ENCODE measurements around the gene FARSB.

FARSB gene

DNA sequence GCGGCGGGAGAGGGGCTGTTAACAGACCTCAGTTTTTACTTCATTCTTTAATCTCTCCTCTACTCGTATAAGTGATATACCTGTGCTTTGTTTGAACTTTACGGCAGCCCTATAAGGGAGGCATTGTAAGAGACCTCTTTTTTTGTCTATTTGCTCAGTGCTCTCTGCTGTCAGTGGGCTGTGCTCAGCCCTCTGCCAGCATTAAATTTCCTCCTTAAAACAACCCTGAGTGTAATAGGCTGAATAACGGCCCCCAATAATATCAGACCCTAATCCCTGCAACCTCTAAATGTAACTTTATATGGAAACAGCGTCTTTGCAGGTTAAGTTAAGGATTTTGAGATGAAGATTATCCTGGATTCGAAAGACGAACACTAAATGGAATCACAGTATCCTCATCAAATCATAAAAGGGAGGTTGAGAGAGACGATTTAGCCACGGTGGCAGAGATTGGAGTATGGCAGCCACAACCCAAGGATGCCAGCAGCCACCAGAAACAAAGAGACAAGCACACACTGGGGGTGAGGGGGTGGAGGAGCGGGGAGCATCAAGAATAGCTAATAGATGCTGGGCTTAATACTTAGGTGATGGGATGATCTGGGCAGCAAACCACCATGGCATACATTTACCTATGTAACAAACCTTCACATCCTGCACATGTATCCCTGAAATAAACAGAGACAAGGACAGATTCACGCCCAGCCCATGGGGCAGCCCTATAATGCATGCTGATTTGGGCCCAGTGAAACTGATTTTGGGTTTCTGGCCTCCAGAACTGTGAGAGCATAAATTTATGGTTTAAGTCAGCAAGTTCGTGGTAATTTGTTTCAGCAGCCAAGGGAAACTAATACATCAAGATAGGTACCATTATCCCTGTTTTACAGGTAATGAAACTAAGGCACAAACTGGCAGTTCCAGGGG lies 894 bp upstream of the FARSB start:
- no peak for DNase-seq

DNA sequence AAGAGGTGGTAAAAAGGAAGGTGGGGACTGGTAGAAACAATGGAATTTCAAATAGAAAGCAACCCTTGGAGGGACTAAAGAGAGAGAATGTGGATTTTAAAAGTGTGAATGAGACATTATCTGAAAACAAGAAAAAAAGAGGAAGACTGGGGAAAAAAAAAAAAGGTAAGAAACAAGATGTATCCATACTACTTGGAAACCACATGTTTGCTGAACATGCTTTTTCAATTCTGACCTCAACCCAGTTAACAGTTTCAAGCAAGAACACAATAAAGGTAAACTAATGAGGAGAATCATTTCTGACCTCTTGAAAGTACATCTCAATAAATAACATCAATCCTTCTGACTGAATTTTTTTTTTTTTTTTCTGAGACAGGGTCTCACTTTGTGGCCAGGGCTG lies 2.6 kb downstream of the FARSB start:
- DNase-seq, result no peak

DNA sequence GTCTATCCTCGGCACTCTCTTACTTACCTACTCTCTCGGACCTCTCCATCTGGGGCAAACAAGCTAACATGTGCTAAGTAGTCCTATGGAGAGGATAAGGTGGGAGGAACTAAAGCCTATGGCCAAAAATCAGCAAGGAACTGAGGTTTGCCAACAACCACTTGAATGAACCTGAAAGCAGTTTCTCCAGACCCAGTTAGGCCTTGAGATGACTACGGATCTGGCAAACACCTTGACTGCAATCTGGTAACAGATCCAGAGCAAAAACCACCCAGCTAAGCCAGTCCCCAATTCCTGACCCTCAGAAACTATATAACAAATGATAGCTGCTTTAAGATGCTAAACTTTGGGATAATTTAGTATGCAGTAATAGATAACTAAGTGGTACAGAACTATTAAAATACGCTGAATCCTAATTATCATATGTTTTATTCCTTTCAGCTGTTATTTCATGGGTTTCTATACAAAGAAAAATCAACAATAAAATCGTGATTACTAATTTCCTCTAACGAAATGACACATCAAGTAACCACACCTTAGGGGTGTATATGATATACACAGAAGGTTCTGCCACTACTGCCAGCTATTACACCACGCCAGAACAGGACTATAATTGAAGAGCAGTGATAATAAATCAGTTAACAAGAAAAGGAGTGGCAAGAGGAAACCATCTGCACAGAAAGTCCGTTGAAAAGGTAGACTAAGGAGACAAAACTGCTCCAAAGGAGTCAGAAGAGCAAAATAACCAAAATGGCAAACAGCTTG lies 3.2 kb downstream of the FARSB start:
- DNase-seq, result no peak

DNA sequence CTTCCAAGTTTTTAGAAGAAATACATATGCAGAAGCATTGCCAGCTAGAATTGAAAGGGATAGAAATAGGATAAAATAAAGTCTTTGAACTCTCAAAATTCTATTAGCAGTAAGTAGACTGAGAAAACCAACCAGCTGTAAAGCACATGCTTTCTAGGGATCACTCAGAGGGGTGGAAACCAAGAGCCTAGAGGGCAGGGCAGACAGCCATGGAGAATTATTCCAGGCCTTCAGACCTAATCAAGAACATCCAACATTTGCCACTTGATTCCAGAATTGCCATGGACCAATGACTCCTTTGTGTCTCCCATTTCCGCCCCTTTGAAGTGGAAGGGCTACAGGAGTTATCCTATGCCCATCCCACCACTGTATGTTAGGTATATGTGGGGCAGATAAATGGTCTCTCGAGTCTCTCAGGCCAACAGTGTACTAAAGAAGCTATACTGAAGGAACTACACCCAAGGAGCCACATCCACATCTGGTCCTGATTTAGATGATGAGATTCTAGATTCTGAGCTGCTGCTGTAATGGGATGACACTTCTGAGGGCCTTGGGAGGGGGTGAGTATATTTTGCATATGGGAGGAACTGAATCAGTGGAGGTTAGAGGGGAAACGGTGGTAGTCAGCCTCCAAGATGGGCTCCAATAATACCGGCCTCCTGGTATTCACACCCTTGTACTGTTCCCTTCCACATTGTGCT lies 4.0 kb downstream of the FARSB start:
- no peak for DNase-seq

DNA sequence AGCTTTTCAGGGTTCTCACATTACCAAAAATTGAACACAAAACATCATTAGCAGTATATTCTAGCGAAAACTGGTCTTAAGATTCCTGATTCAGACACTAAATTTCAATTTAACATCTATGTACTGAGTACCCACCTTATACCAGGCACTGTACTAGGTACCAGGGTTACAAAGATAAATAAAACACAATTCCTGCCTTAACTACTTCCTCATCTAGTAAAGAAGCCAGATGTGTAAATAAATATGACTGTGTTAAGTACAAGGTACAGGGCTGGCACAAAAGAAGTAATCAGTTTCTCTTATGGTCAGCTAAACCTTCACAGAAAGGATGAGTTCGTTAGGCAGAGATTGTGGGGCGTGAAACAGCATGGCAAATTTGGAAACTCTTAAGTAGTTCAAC lies 6.1 kb downstream of the FARSB start:
- no peak for DNase-seq

DNA sequence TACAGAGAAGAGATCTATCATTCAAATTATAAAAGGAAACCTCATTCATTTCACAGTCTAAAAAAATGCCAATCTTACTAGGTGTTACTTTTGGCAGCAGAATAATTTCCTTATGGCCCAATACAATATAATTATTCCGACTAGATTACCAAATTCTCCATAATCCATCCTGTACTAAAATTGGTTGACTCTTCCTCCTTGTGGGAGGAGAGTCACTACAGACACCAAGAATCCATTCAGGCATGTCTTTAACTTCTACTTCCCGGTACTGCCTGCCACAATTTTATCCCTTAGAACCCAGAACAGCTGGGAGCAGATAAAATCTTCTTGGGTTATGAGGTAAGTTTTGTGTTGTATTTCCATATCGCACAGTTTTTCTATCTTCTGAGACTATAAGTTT lies 9.9 kb downstream of the FARSB start:
- DNase-seq, result no peak

DNA sequence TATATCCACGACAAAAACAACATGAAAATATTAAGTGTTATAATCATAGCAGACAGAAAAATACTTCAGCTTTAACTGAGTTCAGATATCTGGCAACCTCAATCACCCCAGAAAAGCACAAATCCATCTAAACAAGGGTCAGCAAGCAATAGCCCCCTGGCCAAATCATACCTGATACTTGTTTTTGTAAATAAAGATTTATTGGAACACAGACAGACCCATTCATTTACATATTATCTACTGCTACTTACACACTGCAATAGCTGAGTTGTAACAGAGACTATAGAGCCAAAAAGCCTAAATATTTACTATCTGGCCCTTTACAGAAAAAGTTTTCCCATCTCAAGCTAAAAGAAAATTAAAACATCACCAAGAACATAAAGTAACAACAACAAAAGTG lies 12.8 kb downstream of the FARSB start:
- no peak for DNase-seq

DNA sequence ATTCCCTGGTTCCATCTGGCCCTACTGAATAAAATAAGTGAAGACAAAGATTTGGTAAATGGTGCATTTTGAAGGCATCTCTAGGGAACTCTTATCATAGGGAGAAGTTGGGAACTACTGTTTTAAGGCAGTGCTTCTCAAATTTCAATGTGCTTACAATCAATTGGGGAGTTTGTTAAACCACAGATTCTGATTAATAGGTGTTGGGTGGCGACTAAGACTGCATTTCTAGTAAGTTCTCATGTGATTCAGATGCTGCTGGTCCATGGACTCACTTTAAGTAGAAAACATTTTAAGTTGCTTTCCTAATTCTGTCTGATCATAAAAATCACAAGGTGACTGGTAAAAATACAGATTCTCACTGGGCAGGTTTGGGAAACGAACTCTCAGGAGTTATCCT lies 14.6 kb downstream of the FARSB start:
- DNase-seq, result no peak

DNA sequence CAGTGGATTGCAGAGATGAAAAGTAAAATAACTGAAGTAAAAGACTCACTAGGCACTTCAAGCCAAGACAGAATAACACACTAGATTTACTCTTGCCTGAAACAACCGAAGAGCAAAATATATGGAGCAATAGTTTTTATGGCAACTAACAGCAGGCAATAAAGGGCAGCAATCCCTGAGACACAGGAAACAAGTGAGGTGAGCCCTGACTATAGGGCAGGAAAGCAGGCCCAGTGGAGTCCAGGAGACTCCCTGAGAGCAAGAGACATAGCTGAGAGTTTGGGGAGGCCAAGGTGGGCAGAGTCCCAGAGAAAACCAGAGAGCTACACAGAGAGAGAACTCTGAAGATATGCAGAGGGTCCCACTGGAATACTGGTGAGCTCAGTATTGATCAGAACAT lies 18.8 kb downstream of the FARSB start:
- no peak for DNase-seq

DNA sequence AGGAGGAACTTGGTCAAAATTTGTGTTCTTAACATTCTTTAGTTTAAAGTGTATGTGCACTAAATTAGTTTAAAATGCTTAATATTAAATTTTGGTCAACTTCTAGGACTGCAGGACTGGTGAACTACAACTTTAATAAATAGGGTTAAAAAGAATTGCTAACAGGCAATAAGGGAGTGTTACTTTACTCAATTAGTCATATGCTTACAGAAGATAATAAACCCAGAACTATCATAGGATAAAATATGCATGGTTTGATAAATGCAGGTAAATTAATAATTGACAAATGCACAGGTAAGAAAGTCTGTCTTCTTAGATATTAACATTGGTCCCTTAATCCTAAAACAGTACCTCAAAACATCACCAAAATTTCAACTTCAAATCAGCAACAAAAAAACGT lies 20.6 kb downstream of the FARSB start:
- DNase-seq, result no peak

DNA sequence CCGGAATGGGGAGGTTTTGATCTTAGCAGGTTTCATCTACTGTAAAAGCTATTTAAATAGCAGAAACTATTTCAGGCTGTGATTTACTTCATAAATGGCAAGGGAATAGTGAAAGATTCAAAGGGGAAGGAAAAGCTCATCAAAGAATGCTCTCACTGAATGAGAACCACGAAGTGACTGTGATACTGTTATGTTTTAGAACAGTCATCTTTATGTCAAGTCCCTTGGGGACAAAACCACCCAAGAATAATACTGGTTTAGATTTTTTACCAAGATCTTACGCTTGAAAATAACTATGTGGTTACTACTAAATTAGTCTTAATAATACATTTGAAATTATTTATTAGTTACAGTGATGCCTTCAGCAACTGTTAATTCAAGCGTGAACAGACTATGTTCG lies 28.1 kb downstream of the FARSB start:
- no peak for DNase-seq

DNA sequence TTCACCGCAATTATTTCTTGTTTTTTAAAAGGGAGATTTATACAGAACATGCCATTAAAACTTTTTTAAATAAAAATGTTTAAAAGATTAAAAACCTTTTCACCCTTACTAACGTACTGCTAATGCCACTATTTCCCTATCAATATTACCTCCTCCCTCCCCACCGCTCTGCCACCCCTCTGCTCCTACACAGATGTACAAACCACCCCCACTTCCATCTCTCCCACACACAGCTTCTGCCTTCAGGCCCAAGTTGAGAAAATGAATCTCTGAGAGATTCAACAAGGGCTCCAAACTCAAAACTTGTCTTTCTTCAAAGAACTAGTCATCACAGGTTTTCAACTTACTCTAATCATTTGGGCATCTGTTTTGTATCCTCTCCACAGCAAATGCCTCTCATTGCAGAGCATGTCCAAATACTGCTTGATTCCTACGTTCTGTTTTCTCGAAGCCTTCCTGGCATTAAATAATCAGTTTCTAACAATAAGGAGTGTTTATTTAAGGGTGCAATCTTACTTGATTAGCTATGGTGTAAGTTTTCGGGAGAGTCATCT lies 32.1 kb downstream of the FARSB start:
- no peak for DNase-seq

DNA sequence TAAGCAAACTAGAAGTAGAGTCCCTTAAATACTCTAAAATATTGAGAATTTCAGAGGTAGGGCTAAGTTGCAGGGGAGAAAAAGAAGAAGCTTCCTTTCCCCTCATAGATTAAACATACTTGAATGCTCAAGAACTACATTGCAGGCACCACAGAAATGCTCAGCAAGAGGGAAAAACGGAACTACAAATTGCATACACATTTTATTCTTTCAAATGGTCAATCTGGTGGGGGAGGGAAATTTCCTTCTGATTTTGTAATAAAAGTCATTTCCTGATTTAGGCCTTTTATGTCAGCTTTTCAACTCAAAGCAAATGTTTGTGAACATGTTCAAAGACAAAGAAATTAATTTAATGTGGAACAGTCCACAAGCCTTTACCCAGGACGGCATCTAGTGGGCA lies 33.0 kb downstream of the FARSB start:
- no peak for DNase-seq

DNA sequence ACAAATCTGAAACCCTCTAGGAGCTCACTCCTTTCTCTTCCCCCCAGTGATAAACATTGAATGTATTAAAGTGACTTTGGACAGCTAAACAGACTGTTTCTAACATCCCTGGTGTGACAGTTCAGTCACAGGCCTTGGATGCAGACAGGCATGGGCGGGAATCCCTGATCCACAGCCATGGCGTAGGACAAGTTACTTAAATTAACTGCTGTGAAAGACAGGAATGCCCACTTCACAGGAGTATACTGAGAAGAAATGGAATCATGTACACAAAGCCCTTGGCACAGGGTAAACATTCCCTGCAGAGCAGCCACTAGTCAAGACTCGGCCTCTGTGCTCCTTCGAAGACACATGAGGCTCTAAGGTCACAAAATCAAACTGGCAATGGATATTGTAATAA lies 34.0 kb downstream of the FARSB start:
- DNase-seq, result no peak

DNA sequence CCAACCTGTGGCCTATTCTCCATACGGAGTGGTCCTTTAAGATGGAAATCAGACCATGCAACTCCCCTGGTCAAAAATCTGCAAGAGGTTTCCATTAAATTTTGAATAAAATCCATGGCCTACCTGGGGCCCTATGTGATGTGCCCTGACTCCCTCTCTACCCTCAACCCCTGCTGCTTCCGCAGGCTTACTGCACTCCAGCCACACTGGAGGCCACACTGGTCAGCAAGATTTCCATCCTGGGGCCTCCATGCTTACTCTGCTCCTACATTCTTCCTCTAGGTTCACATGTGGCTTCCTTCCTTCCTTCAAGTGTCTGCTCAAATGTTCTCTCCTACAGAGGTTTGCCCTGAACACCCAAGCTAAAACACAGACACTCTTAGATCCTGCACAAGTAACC lies 40.6 kb downstream of the FARSB start:
- no peak for DNase-seq

DNA sequence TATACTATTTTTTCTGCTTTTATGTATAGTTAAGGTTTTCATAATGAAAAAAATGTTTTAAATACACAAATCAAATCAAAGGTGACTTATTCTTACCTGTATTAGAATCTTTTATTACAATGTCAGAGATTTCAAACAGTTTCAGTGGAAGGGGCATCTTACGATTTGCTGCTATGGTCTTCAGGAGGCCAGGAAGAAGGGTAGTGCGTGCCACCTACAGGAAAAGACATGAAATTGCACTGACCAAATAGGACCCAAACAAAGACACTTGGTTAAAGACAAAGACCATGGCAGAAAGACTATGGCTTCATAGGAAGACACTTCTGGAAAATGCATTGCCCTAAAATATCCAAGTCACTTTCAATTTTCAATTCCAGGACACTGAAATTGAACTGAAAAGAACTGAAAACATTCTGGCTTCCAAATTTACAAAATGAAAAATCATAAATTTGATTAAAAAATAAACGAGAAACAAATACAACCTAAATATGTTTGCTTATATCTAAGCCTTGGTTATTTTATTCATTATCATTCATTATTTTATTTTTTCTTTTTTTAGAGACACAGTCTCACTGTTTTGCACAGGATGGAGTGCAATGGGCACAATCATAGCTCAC lies 42.1 kb downstream of the FARSB start:
- DNase-seq, result peak; percentile 38

DNA sequence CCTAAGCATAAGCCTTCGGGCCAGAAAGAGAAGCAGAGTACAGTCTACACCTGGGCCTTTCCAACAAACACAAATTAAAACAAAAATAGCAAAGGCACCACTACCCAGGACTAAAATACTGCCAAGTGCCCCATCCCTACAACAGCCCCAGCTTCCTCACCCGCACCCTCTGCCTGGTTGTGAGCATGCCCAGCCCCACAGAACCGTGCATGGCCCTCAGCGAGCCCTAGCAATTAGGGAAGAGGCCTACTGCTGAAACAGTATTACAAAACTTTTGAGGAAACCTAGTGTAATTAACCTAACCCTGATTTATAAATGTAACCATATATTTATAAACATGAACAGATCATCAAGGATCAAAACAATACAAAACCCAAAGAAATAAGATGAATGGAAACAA lies 44.2 kb downstream of the FARSB start:
- no peak for DNase-seq

DNA sequence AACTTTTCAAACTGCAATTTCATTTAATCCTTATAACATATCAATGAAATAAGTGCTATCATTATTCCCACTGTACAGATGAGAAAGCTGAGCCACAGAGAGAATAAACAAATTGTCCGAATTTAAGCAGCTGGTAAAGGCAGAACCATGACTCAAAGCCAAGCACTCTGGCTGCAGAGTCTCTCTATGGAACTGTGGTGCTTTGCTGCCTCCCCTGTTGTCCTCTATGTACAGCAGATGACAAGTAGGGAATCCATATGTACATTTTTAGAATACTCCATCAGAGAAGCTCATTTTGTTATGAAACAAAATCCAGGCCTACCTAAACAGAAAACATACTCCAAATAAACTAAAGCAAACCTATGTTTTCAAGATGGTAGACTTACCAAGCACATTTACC lies 45.1 kb downstream of the FARSB start:
- no peak for DNase-seq

DNA sequence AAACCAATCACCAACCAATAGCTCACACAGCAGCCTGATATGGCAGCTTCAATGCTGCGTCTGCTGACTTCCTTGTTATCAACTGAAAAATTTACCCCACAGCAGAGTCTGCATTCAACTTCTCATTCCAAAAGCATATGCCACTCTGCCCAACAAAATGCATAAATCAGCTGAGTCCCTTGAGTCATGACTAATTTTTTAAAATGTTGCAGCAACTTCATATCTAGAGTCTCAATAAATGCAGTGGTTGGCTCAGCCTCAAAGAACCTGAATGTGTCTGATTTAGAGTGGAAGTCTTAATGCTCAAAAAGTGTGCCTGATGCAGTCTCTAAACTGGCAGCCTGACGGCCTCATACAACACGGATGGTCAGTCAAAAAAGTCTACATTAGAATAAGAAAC lies 46.5 kb downstream of the FARSB start:
- DNase-seq, result no peak

DNA sequence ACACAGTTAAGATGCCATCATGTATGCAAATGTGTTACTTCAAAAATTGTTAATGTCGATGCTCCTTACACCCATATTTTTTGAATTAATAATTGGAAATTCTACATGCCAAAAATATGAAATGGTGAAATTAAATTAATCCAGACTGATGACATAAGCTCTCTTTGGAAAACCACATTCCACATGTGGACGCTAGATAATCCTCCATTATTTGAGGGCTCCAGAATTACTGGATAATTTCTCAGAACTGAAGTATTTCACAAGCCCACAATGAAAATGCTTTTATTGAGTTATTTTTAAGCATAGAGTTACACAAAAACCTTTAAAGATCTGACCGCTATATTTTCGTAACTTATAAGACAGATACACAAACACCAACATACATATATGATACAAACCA lies 47.8 kb downstream of the FARSB start:
- no peak for DNase-seq

DNA sequence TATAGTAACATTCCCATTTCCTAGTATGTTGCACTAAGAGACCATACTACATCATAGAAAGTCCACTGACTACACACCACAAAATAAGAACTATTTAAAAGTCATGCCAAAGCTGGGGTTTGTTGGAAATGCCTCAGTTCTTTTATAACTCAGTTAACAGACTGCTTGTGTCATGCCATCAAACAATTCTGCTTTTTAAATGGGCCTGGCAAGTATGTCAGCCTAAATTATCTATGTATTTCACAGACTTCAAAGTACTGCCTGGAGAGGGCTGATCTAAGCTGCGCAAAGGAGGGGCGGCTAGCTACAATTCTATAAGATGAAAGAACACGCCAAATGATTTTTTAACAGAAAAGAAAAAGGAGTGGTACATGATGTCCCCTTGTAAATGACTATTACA lies 49.6 kb downstream of the FARSB start:
- no peak for DNase-seq

DNA sequence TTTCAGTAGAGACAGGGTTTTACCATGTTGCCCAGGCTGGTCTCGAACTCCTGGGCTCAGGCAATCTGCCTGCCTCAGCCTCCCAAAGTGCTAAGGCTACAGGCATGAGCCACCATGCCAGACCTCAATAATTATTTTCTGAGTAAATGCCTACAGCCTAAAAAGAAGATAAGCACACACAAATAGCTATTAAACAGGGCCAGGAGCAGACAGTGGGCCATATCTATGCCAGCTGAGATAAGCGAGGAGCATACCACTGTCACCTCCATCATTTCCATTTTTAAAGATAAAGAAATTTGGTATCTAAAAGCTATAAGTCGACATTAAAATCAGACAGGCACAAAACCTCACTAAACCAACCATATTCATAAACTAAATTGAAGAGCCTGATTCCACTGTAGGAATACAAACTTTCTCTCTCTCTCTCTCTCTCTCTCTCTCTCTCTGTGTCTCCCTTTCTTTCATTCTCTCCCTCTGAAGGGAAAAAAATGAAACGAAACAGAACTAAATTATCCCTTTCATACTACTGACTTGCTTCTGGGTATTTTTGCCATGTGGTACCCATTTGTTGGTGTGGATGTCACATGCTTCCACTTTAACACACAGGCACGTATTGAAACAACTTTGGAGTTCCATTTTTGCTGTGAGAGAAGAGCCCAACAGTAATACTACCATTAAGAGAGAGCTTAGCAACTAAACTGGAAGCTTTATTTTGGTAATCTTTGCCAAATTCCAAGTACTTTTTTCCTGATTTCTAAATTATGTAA lies 51.0 kb downstream of the FARSB start:
- DNase-seq, result no peak

Measured in CD4-positive, alpha-beta T cell treated with Interleukin-17A for 1 hour (primary cell).